MCF 10A (cell line): Measurements from ENCODE around the gene RND2. TPM values are rescaled to one million over a fixed set of nuclear protein-coding genes. Genes with fewer than 3 reads are reported as not detected.

ENCODE experiments used
- BruUV-seq: library from RNA; stranded (reverse); fragments of 400-500 nt; replicated peaks from 2 replicates; lab custom pipeline; 2021; lab: Mats Ljungman, UMichigan
- CTCF ChIA-PET: fragments of 300-600 bp; sonication (Branson Sonifier 250); formaldehyde crosslinking; extraction: SDS; loops from one replicate; lab custom pipeline; 2021; ENCODE audit warnings: antibody characterized with exemption, inconsistent platforms; lab: Yijun Ruan, JAX
- POLR2A ChIA-PET: fragments of 300-600, 350-650 bp; sonication (Branson Sonifier 250); formaldehyde crosslinking; extraction: SDS; loops from one replicate; lab custom pipeline; 2020; ENCODE audit warnings: antibody characterized with exemption, inconsistent platforms; lab: Yijun Ruan, JAX
- DNase-seq: peaks from one replicate; pipeline ENCODE4 v3.0.0-alpha.2; 2018; ENCODE audit not compliant: unreplicated experiment
- H3K27ac Mint-ChIP-seq: one replicate; pipeline ENCODE4 v1.8.0; 2022; ENCODE audit warnings: mild to moderate bottlenecking, low read depth, mixed read lengths; ENCODE audit not compliant: unreplicated experiment
- H3K27me3 Mint-ChIP-seq: one replicate; pipeline ENCODE4 v1.8.0; 2022; ENCODE audit warnings: mixed read lengths; ENCODE audit not compliant: insufficient read depth, unreplicated experiment
- H3K36me3 Mint-ChIP-seq: one replicate; pipeline ENCODE4 v1.8.0; 2022; ENCODE audit warnings: mild to moderate bottlenecking, moderate library complexity, mixed read lengths; ENCODE audit not compliant: insufficient read depth, unreplicated experiment
- H3K4me1 Mint-ChIP-seq: one replicate; pipeline ENCODE4 v1.8.0; 2022; ENCODE audit warnings: mixed read lengths; ENCODE audit not compliant: insufficient read depth, unreplicated experiment
- H3K4me3 Mint-ChIP-seq: one replicate; pipeline ENCODE4 v1.8.0; 2022; ENCODE audit warnings: mild to moderate bottlenecking, moderate library complexity, mixed read lengths; ENCODE audit not compliant: unreplicated experiment
- H3K9me3 Mint-ChIP-seq: one replicate; pipeline ENCODE4 v1.8.0; 2022; ENCODE audit warnings: mixed read lengths; ENCODE audit not compliant: unreplicated experiment
- intact Hi-C: fragments of 100-400 bp; cut with micrococcal nuclease; formaldehyde crosslinking; loops from 2 replicates; pipeline ENCODE4 v1.14.1; 2022
- total RNA-seq: library from RNA; stranded (reverse); gene quantifications from 2 replicates; pipeline ENCODE4 v1.2.3, GENCODE V29; 2022
- TF ChIP-seq, protein P1 (sequence below): fragments of 200-600 bp; IDR thresholded peaks from one replicate; pipeline ENCODE4 v1.8.0; 2022; ENCODE audit warnings: antibody characterized with exemption, mild to moderate bottlenecking; ENCODE audit not compliant: unreplicated experiment

The RND2 gene
- total RNA-seq, 1 experiment from 2014 or later = 0.16 TPM

DNA sequence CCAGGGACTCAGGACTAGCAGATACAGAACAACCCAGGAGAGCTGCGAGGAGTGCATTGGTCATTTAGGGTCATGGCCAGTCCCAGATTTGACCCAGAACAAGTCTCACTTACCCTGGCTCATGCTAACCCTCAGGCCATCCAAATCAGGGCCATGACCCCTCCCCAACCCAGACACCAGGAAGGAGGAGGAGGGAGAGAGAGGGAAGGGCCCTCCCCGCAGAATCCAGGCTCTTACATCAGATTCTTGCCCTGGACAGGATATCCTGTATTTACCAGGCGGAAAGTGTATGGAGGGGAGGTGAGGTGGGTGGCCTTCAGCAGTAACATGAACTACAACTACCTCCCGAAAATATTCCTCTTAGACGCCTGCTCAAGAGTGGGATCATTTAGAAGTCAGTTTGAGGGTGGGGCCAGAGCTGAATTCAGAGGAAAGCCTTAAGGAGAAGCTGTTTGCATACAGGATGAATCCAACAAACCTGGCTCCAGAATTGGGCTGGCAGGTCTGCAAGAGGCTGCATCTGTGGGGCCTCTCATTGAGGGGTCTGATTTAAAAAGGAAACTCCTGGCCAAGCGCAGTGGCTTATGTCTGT, 4.9 kb upstream of the RND2 start:
- ChIA-PET CTCF (no interaction called here), POLR2A (interaction anchor here (0.6 to 5.9 kb wide), 7 partner anchors 13 to 368 kb away, joined by 3 to 58 read pairs (median 4); partner anchors contain the start of genes IFI35, NBR1 and RPL27)
- Mint-ChIP-seq H3K36me3 (peaks cover 38% of the 10 kb centered on the region), H3K4me3 (peak overlapping the region; percentile 91), H3K27ac (no peak overlapping the region), H3K27me3 (no peaks in the 10 kb centered on the region), H3K9me3 (no peaks in the 10 kb centered on the region), H3K4me1 (peaks cover 20% of the 10 kb centered on the region)
- intact Hi-C loops = loop anchor here (5.0 to 10.0 kb wide), 3 partner anchors 152 to 315 kb away; partner anchors contain the start of genes NBR1 and TMEM106A
- TF ChIP-seq, protein P1, sequence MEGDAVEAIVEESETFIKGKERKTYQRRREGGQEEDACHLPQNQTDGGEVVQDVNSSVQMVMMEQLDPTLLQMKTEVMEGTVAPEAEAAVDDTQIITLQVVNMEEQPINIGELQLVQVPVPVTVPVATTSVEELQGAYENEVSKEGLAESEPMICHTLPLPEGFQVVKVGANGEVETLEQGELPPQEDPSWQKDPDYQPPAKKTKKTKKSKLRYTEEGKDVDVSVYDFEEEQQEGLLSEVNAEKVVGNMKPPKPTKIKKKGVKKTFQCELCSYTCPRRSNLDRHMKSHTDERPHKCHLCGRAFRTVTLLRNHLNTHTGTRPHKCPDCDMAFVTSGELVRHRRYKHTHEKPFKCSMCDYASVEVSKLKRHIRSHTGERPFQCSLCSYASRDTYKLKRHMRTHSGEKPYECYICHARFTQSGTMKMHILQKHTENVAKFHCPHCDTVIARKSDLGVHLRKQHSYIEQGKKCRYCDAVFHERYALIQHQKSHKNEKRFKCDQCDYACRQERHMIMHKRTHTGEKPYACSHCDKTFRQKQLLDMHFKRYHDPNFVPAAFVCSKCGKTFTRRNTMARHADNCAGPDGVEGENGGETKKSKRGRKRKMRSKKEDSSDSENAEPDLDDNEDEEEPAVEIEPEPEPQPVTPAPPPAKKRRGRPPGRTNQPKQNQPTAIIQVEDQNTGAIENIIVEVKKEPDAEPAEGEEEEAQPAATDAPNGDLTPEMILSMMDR = no peak
- TSS peak; percentile 6 for BruUV-seq
- no peak for DNase-seq

DNA sequence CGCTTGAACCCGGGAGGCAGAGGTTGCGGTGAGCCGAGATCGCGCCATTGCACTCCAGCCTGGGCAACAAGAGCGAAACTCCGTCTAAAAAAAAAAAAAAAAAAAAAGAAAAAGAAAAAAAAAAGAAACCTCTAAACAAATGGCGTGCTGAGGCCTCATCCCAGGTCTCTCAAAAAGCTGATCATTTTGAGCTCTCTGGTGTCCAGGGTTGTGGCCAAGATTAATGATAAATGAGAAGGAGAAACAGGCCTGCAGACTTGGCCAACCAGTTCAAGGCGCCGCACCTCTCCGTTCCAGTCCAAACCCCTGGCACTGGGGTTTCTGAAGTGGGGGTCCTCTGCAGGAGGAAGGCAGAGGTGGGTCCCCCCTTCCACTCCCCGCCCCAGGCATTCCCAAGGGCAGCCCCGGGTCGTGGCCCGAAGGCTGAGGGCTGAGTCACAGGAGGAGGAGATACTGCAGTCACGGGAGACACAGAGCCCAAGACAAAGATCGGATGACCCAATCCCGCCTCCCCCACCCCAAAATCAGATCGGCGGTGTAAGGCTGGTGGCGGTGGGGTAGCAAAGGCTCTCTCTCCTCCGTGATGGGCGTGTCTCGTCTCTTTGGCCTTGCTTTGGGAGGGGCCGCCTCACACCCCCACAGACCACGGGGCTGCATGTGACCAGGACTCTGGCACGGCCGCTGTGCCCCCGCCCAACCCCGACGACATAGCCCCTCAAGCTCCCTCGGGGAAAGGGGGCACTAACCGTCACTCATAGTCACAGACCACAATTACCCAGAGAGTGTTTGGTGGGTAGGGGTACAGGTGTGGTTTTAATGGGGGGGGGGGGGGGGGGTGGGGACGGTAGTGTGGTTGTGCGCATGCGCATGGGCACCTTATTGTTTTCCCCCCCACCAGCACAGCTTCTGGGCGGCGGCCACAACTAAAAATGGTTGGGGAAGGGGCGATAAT, 4.0 kb upstream of the RND2 start:
- peak; percentile 45 for DNase-seq
- POLR2A ChIA-PET = interaction anchor here (0.6 to 5.9 kb wide), 16 partner anchors 8 to 367 kb away, joined by 3 to 58 read pairs (median 4); partner anchors contain the start of genes BRCA1, IFI35, NBR1 and RPL27
- Mint-ChIP-seq H3K4me1 (peaks cover 20% of the 10 kb centered on the region), H3K36me3 (peaks cover 34% of the 10 kb centered on the region), H3K27ac (peak overlapping the region; percentile 86), H3K27me3 (no peaks in the 10 kb centered on the region), H3K9me3 (no peaks in the 10 kb centered on the region), H3K4me3 (peak overlapping the region; percentile 91)
- CTCF ChIA-PET = interaction anchor here (0.7 kb wide), 1 partner anchor 32 kb away, joined by 3 read pairs; no protein-coding TSS in a partner anchor
- TF ChIP-seq, protein P1 = no peak
- intact Hi-C loops = loop anchor here (5.0 to 10.0 kb wide), 3 partner anchors 151 to 314 kb away; partner anchors contain the start of genes NBR1 and TMEM106A
- BruUV-seq = no TSS peak

- H3K9me3 Mint-ChIP-seq = no peaks in the 10 kb centered on the region
- no peaks in the 10 kb centered on the region for H3K27me3 Mint-ChIP-seq
- no TSS peak for BruUV-seq
- peak within 1 kb of the TSS; percentile 91 for H3K4me3 Mint-ChIP-seq
- TF ChIP-seq, protein P1 = no peak
- peaks cover 20% of the 10 kb centered on the region for H3K4me1 Mint-ChIP-seq
- intact Hi-C loops = loop anchor here (5.0 to 10.0 kb wide), 3 partner anchors 150 to 313 kb away; partner anchors contain the start of genes NBR1 and TMEM106A
- POLR2A ChIA-PET = interaction anchor here (0.6 to 5.9 kb wide), 18 partner anchors 8 to 366 kb away, joined by 3 to 58 read pairs (median 4); partner anchors contain the start of genes BRCA1, IFI35, NBR1 and RPL27
- peaks cover 26% of the 10 kb centered on the region for H3K36me3 Mint-ChIP-seq
- CTCF ChIA-PET = interaction anchor here (0.7 to 1.1 kb wide), 2 partner anchors 24 to 32 kb away, joined by 3 to 4 read pairs; partner anchors contain the start of gene RPL27
- DNase-seq = peak; percentile 78
- H3K27ac Mint-ChIP-seq = peak within 1 kb of the TSS; percentile 86
Observed at GRCh38 chr17:43021741-43022512, 3.1 kb upstream of the RND2 start, which contains the start of gene VAT1. TSS of gene VAT1 (minus strand) at chr17:43022385. CDS start at chr17:43022322, 63 bp downstream.
